Cardiac muscle cell (in vitro differentiated cells and primary cell): Measurements from ENCODE around the gene ZRANB1. TPM values are rescaled to one million over a fixed set of nuclear protein-coding genes. Genes with fewer than 3 reads are reported as not detected.

ENCODE experiments used
- DNase-seq, 2 donors: peaks; one replicate each; pipeline versions ENCODE4 v3.0.0 to v3.0.0-alpha.2; 2010 to 2017; ENCODE audit warnings: low read depth in 1 of 2, low spot score in 1 of 2
- H3K27ac ChIP-seq: fragments of 200-600 bp; sonication (generic); 2 replicates; pipeline ENCODE4 v1.5.1; 2016
- H3K27me3 ChIP-seq: fragments of 200-600 bp; sonication (generic); 2 replicates; pipeline ENCODE4 v1.6.0; 2016; ENCODE audit warnings: control low read depth
- H3K36me3 ChIP-seq: fragments of 200-600 bp; sonication (generic); 2 replicates; pipeline ENCODE4 v1.5.1; 2016; ENCODE audit warnings: control low read depth
- H3K4me1 ChIP-seq: fragments of 200-600 bp; sonication (generic); 2 replicates; pipeline ENCODE4 v1.8.1; 2017; ENCODE audit warnings: low read depth, mild to moderate bottlenecking, mixed run types
- H3K4me3 ChIP-seq: fragments of 200-600 bp; sonication (generic); 2 replicates; pipeline ENCODE4 v1.5.1; 2016; ENCODE audit warnings: mild to moderate bottlenecking
- H3K9me3 ChIP-seq: fragments of 200-600 bp; sonication (generic); 2 replicates; pipeline ENCODE4 v1.5.1; 2017; ENCODE audit warnings: low read depth, mild to moderate bottlenecking, control low read depth
- polyA plus RNA-seq: library from polyadenylated mRNA; unstranded; fragments of >200 nt; fragmentation: Nextera tagmentation; extraction: Ambion mirVana; gene quantifications from 2 replicates; pipeline ENCODE4 v1.2.1, GENCODE V29; 2016
- total RNA-seq: library from RNA; depleted of rRNA; stranded (reverse); fragments of >200 nt; gene quantifications from 2 replicates; pipeline ENCODE4 v1.2.3, GENCODE V29; 2016
- TF ChIP-seq, protein P1 (sequence below): IDR thresholded peaks from 2 replicates; pipeline ENCODE4 v1.5.1; 2012; ENCODE audit warnings: low read depth, mild to moderate bottlenecking, low read length

Gene ZRANB1
- total RNA-seq: 16.2 and 20.9 TPM in 2 replicates
- polyA plus RNA-seq: 11.0 and 16.2 TPM in 2 replicates

DNA sequence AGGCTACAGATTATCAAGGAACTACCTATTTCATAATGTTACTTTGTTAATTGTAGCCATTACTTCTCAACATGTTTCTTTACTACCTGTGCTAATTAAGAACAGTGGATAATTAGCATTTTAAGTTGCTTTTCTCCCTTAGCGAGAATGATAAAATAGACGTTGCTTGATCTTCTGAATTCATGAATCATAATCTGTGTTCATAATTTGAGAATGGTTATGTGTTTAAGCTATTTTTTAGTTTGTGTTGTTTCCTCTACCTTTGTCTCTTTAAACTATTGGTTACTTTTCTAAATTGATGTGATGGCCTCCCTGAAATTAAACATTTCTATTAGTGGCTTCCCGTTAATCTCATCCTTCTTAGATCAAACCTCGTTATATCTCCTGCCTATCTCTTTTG is at the start of gene ZRANB1:
Gene ZRANB1, plus strand, starts transcription at position 301 of the 400 bp plus-strand sequence. CDS start 371 bp downstream, outside the sequence.
- DNase-seq: no peak
- TF ChIP-seq, protein P1, sequence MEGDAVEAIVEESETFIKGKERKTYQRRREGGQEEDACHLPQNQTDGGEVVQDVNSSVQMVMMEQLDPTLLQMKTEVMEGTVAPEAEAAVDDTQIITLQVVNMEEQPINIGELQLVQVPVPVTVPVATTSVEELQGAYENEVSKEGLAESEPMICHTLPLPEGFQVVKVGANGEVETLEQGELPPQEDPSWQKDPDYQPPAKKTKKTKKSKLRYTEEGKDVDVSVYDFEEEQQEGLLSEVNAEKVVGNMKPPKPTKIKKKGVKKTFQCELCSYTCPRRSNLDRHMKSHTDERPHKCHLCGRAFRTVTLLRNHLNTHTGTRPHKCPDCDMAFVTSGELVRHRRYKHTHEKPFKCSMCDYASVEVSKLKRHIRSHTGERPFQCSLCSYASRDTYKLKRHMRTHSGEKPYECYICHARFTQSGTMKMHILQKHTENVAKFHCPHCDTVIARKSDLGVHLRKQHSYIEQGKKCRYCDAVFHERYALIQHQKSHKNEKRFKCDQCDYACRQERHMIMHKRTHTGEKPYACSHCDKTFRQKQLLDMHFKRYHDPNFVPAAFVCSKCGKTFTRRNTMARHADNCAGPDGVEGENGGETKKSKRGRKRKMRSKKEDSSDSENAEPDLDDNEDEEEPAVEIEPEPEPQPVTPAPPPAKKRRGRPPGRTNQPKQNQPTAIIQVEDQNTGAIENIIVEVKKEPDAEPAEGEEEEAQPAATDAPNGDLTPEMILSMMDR: no peak

DNA sequence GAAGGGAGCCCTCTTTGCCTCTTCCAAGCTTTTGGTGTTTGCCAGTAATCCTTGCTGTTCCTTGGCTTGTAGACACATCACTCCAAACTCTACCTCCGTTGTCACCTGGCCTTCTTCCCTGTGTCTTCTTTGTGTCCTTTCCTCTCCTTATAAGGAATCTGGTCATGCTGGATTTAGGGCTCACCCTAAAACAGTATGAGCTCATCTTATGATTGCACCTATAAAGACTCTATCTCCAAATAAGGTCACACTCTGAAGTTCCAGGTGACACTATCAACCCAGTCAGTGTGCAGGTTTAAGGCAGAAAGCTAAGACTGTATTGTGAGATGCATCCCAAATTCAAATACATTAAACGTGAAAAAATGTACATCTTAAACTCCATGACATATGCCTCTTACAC is 49.0 kb upstream of the ZRANB1 start:
- Histone ChIP-seq H3K4me3 (no peak overlapping the region), H3K9me3 (no peaks in the 10 kb centered on the region), H3K4me1 (no peaks in the 10 kb centered on the region), H3K27me3 (no peaks in the 10 kb centered on the region), H3K36me3 (no peaks in the 10 kb centered on the region), H3K27ac (no peak overlapping the region)
- no peak for DNase-seq
- TF ChIP-seq, protein P1: no peak

More for the DNA sequence above, at the start of gene ZRANB1:
- H3K4me3 ChIP-seq: no peak within 1 kb of the TSS
- H3K4me1 ChIP-seq: peaks cover 39% of the 10 kb centered on the region
- peak within 1 kb of the TSS; percentile 51 for H3K27ac ChIP-seq
- no peaks in the 10 kb centered on the region for H3K9me3 ChIP-seq
- H3K36me3 ChIP-seq: no peaks in the 10 kb centered on the region
- H3K27me3 ChIP-seq: no peaks in the 10 kb centered on the region

DNA sequence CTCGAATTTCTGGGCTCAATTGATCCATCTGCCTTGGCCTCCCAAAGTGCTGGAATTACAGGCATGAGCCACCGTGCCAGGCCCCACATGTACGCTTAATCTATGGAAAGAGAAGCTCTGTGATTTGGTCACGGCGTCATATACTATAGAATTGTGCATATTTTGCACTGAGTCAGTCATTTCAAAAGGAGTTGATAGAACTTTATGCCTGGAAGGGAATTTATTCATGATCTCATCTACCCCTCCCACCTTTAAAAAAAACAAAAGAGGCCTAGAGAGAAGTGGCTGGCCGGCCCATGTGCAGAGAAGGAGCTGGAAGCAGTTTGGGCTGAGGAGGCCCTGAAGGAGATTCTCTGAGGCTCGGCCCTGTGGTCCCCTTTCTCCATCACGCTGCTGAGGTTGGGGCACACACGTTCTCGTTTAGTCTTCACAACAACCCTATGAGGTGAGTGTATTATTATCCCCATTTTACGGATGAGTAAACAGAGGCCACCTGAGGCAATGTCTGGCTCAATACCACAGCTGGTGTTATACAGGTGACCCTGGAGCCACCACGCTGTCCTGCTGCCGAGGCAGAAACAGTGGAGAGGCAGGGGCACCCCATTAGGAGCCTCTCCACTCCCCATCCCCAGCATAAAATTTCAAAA is 47.2 kb upstream of the ZRANB1 start:
- Histone ChIP-seq H3K27ac (no peak overlapping the region), H3K4me1 (no peaks in the 10 kb centered on the region), H3K9me3 (no peaks in the 10 kb centered on the region), H3K4me3 (no peak overlapping the region), H3K27me3 (no peaks in the 10 kb centered on the region), H3K36me3 (no peaks in the 10 kb centered on the region)
- TF ChIP-seq, protein P1: no peak
- no peak for DNase-seq

DNA sequence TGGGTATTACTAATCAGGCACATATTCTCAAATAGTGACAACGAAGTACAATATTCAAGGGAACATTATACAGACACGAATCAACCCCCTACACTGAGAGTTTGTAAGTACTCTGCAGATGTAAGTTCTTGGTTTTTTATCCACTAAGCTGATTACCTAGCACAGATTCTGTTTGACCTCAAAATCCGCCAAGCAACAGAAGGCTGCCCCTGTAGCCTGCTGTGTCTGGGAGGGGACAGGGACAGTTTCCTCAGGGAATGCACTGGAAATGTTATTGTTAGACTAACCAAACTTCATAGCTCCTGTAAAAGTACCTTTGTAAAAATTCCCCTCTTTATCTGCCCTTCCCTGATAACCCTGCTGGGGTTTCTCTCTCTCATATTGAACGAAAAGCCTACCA is 45.2 kb upstream of the ZRANB1 start:
- no peak for DNase-seq
- H3K9me3 ChIP-seq: no peaks in the 10 kb centered on the region
- H3K36me3 ChIP-seq: no peaks in the 10 kb centered on the region
- H3K27ac ChIP-seq: no peak overlapping the region
- no peaks in the 10 kb centered on the region for H3K27me3 ChIP-seq
- TF ChIP-seq, protein P1: no peak
- H3K4me1 ChIP-seq: no peaks in the 10 kb centered on the region
- no peak overlapping the region for H3K4me3 ChIP-seq

DNA sequence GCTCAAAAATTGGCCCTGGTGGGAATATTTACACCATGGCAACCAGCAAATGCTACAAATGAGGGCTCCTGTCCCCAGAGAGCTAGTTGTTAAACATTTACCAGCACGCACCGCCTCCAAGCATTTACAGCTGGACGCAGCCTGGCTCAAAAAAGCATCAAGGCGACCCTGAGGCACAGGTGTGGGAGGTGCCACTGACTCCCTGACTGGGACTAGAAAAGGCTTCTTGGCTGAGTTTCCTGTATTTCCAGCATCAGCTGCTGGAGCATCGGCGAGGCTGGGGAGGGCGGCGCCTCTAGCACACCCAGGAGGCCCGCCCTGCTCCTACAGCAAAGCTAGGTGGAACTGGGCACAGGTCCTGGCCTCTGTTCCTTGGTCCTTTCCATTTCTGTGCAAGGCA is 43.5 kb upstream of the ZRANB1 start:
- Histone ChIP-seq H3K4me1 (peaks cover 5% of the 10 kb centered on the region), H3K9me3 (no peaks in the 10 kb centered on the region), H3K27ac (no peak overlapping the region), H3K4me3 (no peak overlapping the region), H3K36me3 (no peaks in the 10 kb centered on the region), H3K27me3 (no peaks in the 10 kb centered on the region)
- TF ChIP-seq, protein P1: no peak
- no peak for DNase-seq
